IMR-90 (cell line): ENCODE results near the gene SEMG2. TPM values are rescaled to one million over a fixed set of nuclear protein-coding genes. Genes with fewer than 3 reads are reported as not detected.

Experiments used
- ATAC-seq: fragments of 200-7000 bp; cut with Tn5 transposase; 2 replicates; pipeline ENCODE4 v1.9.1; 2020; ENCODE audit warnings: low read depth, mild to moderate bottlenecking, moderate library complexity
- BruUV-seq: library from RNA; stranded (reverse); fragments of 400-500 nt; replicated peaks from 2 replicates; lab custom pipeline; 2021; lab: Mats Ljungman, UMichigan
- CTCF ChIA-PET: fragments of 300-600 bp; formaldehyde crosslinking; extraction: SDS; loops from one replicate; lab custom pipeline; 2021; ENCODE audit warnings: antibody characterized with exemption; lab: Yijun Ruan, JAX
- POLR2A ChIA-PET: fragments of 300-600 bp; sonication (Branson Sonifier 250); formaldehyde crosslinking; loops from one replicate; lab custom pipeline; 2022; ENCODE audit warnings: antibody characterized with exemption; ENCODE audit not compliant: unreplicated experiment; lab: Charles Lee
- DNase-seq: peaks from one replicate; pipeline ENCODE4 v3.0.0; 2013
- H2AFZ ChIP-seq: replicated peaks from 2 replicates; pipeline ENCODE3; 2013; ENCODE audit warnings: low read length, mild to moderate bottlenecking; ENCODE audit not compliant: poor library complexity
- H2AK5ac ChIP-seq: 2 replicates; pipeline ENCODE4 v1.6.1; 2013; ENCODE audit warnings: low read depth, low read length, inconsistent platforms
- H2AK9ac ChIP-seq: replicated peaks from 2 replicates; pipeline ENCODE3; 2013; ENCODE audit warnings: mild to moderate bottlenecking, low read depth, low read length, moderate library complexity; ENCODE audit not compliant: poor library complexity
- H2BK120ac ChIP-seq: 2 replicates; pipeline ENCODE4 v1.6.1; 2013; ENCODE audit warnings: low read depth, low read length, inconsistent platforms
- H2BK15ac ChIP-seq: 3 replicates; pipeline ENCODE4 v1.6.1; 2013; ENCODE audit warnings: low read depth, low read length, inconsistent platforms
- H2BK20ac ChIP-seq: 2 replicates; pipeline ENCODE4 v1.6.1; 2013; ENCODE audit warnings: low read depth, mild to moderate bottlenecking, inconsistent platforms, low read length, moderate library complexity
- H2BK5ac ChIP-seq: 2 replicates; pipeline ENCODE4 v1.6.1; 2013; ENCODE audit warnings: mild to moderate bottlenecking, low read depth, low read length, inconsistent platforms; ENCODE audit not compliant: poor library complexity, severe bottlenecking
- H3K14ac ChIP-seq: replicated peaks from 2 replicates; pipeline ENCODE4 v1.6.1; 2013; ENCODE audit warnings: low read depth, low read length, inconsistent platforms
- H3K18ac ChIP-seq: 2 replicates; pipeline ENCODE4 v1.6.1; 2013; ENCODE audit warnings: low read depth, low read length, control low read depth
- H3K23ac ChIP-seq: 2 replicates; pipeline ENCODE4 v1.6.1; 2013; ENCODE audit warnings: low read depth, low read length, inconsistent platforms
- H3K27ac ChIP-seq: 2 replicates; pipeline ENCODE4 v1.5.1; 2013; ENCODE audit warnings: mild to moderate bottlenecking, control low read depth, low read length; ENCODE audit not compliant: insufficient read depth
- H3K27me3 ChIP-seq: 2 replicates; pipeline ENCODE4 v1.6.1; 2013; ENCODE audit warnings: low read length; ENCODE audit not compliant: control insufficient read depth, insufficient read depth
- H3K36me3 ChIP-seq: 2 replicates; pipeline ENCODE4 v1.6.1; 2013; ENCODE audit warnings: low read length, mixed read lengths; ENCODE audit not compliant: control insufficient read depth, insufficient read depth
- H3K4ac ChIP-seq: 2 replicates; pipeline ENCODE4 v1.6.1; 2013; ENCODE audit warnings: low read depth, low read length, inconsistent platforms
- H3K4me1 ChIP-seq: 2 replicates; pipeline ENCODE4 v1.6.1; 2013; ENCODE audit warnings: low read length, mixed read lengths; ENCODE audit not compliant: control insufficient read depth, insufficient read depth
- H3K4me2 ChIP-seq: 2 replicates; pipeline ENCODE4 v1.6.1; 2013; ENCODE audit warnings: low read depth, mild to moderate bottlenecking, control low read depth, low read length, moderate library complexity
- H3K4me3 ChIP-seq: 2 replicates; pipeline ENCODE4 v1.5.1; 2013; ENCODE audit warnings: low read depth, mild to moderate bottlenecking, control low read depth, low read length, moderate library complexity; ENCODE audit not compliant: insufficient read depth
- H3K56ac ChIP-seq: 2 replicates; pipeline ENCODE4 v1.6.1; 2013; ENCODE audit warnings: low read length, inconsistent platforms; ENCODE audit not compliant: insufficient read depth; ENCODE audit errors: extremely low read depth
- H3K79me1 ChIP-seq, 2 experiments: 2 replicates each; pipeline ENCODE4 v1.6.1; 2013; ENCODE audit warnings: low read length in 2 of 2, inconsistent platforms in 1 of 2, low read depth in 1 of 2
- H3K9ac ChIP-seq: 2 replicates; pipeline ENCODE4 v1.6.1; 2013; ENCODE audit warnings: low read depth, low read length, control low read depth
- H3K9me1 ChIP-seq: 2 replicates; pipeline ENCODE4 v1.6.1; 2013; ENCODE audit warnings: low read length, inconsistent platforms; ENCODE audit not compliant: insufficient read depth
- H3K9me3 ChIP-seq: 2 replicates; pipeline ENCODE4 v1.6.1; 2013; ENCODE audit warnings: low read length; ENCODE audit not compliant: control insufficient read depth, insufficient read depth
- H4K20me1 ChIP-seq: 2 replicates; pipeline ENCODE4 v1.6.1; 2013; ENCODE audit warnings: low read length, inconsistent platforms; ENCODE audit not compliant: insufficient read depth
- H4K5ac ChIP-seq: 2 replicates; pipeline ENCODE4 v1.6.1; 2013; ENCODE audit warnings: mild to moderate bottlenecking, low read depth, low read length, control low read depth
- H4K8ac ChIP-seq, 2 experiments: 2 replicates each; pipeline ENCODE4 v1.6.1; 2013; ENCODE audit warnings: low read depth in 2 of 2, low read length in 2 of 2, control low read depth in 1 of 2, inconsistent platforms in 1 of 2
- H4K91ac ChIP-seq: 2 replicates; pipeline ENCODE4 v1.6.1; 2013; ENCODE audit warnings: low read depth, low read length, inconsistent platforms; ENCODE audit not compliant: insufficient read depth
- BHLHE40 ChIP-seq: fragments of 150-350 bp; IDR thresholded peaks from 2 replicates; pipeline ENCODE4 v1.6.1; 2016; ENCODE audit warnings: mild to moderate bottlenecking, low read depth, low read length
- CEBPB ChIP-seq: IDR thresholded peaks from 2 replicates; pipeline ENCODE4 v1.6.1; 2012; ENCODE audit warnings: low read depth, low read length, improper control_type of control experiment
- CHD1 ChIP-seq: IDR thresholded peaks from 2 replicates; pipeline ENCODE4 v1.6.1; 2012; ENCODE audit warnings: low read depth, low read length, improper control_type of control experiment
- ELK1 ChIP-seq: fragments of 150-350 bp; IDR thresholded peaks from 2 replicates; pipeline ENCODE4 v1.6.1; 2016; ENCODE audit warnings: low read depth, mild to moderate bottlenecking, low read length, moderate library complexity, borderline replicate concordance
- FOS ChIP-seq: fragments of 150-350 bp; IDR thresholded peaks from 2 replicates; pipeline ENCODE4 v1.6.1; 2016; ENCODE audit warnings: low read depth, low read length
- MAFK ChIP-seq: IDR thresholded peaks from 2 replicates; pipeline ENCODE4 v1.6.1; 2012; ENCODE audit warnings: low read depth, low read length, improper control_type of control experiment
- MAZ ChIP-seq: IDR thresholded peaks from 2 replicates; pipeline ENCODE4 v1.6.1; 2012; ENCODE audit warnings: low read depth, mild to moderate bottlenecking, low read length, improper control_type of control experiment, moderate library complexity, borderline replicate concordance
- NFE2L2 ChIP-seq: fragments of 150-350 bp; IDR thresholded peaks from 2 replicates; pipeline ENCODE4 v1.6.1; 2016; ENCODE audit warnings: low read depth, mild to moderate bottlenecking, low read length
- POLR2A ChIP-seq: IDR thresholded peaks from 2 replicates; pipeline ENCODE4 v1.6.1; 2012; ENCODE audit warnings: mild to moderate bottlenecking, low read depth, low read length
- RCOR1 ChIP-seq: IDR thresholded peaks from 2 replicates; pipeline ENCODE4 v1.6.1; 2012; ENCODE audit warnings: mild to moderate bottlenecking, low read length, improper control_type of control experiment; ENCODE audit not compliant: insufficient replicate concordance
- RFX5 ChIP-seq: IDR thresholded peaks from 2 replicates; pipeline ENCODE4 v1.8.0; 2012; ENCODE audit warnings: low read depth, mild to moderate bottlenecking, low read length, moderate library complexity
- SMC3 ChIP-seq: fragments of 150-350 bp; IDR thresholded peaks from 2 replicates; pipeline ENCODE4 v1.6.1; 2016; ENCODE audit warnings: low read depth, mild to moderate bottlenecking, antibody characterized with exemption, low read length, moderate library complexity
- USF2 ChIP-seq: fragments of 150-350 bp; IDR thresholded peaks from 2 replicates; pipeline ENCODE4 v1.6.1; 2017; ENCODE audit warnings: mild to moderate bottlenecking, antibody characterized with exemption, low read length, low read depth
- dilution Hi-C: fragments of 300-500 bp; cut with HindIII; formaldehyde crosslinking; loops from one replicate; pipeline ENCODE4 v1.14.3; 2018; ENCODE audit warnings: low sequenced_read_pairs; ENCODE audit not compliant: unreplicated experiment
- in situ Hi-C: fragments of 300-500 bp; cut with MboI; formaldehyde crosslinking; loops from 3 replicates; pipeline ENCODE4 v1.14.3; 2019; ENCODE audit warnings: low sequenced_read_pairs, inconsistent platforms, mixed read lengths
- intact Hi-C: fragments of 100-400 bp; cut with micrococcal nuclease; formaldehyde crosslinking; loops from 2 replicates; pipeline ENCODE4 v1.10.0; 2022
- polyA plus RNA-seq, 3 experiments: library from polyadenylated mRNA; depleted of rRNA; stranded (reverse); fragments of >200 nt; gene quantifications; 2 replicates each; pipeline ENCODE4 v1.2.3, GENCODE V29; 2012; ENCODE audit warnings: low replicate concordance in 1 of 3
- total RNA-seq: library from RNA; depleted of rRNA; stranded (reverse); fragments of >200 nt; gene quantifications from 2 replicates; pipeline ENCODE4 v1.2.3, GENCODE V29; 2012

Gene SEMG2
- total and polyA plus RNA-seq, 2 of the 4 experiments (the other 2 are of a cell fraction) = not detected

GRCh38 chr20:45248609-45249008, 27.4 kb downstream of the SEMG2 start:
- H2AK5ac ChIP-seq = no peak overlapping the region
- H2BK20ac ChIP-seq = no peak overlapping the region
- H3K4me3 ChIP-seq = no peak overlapping the region
- DNase-seq (no peak), ATAC-seq (no peak)
- no peak overlapping the region for H3K14ac ChIP-seq
- H3K27me3 ChIP-seq = peaks cover 17% of the 10 kb centered on the region
- POLR2A ChIA-PET = no interaction called here
- H3K56ac ChIP-seq = no peak overlapping the region
- no peaks in the 10 kb centered on the region for H3K9me3 ChIP-seq
- no peak overlapping the region for H3K27ac ChIP-seq
- H3K4me1 ChIP-seq = no peaks in the 10 kb centered on the region
- H3K4me2 ChIP-seq = no peak overlapping the region
- no peak overlapping the region for H2BK5ac ChIP-seq
- no peak overlapping the region for H3K18ac ChIP-seq
- no peak overlapping the region for H2AFZ ChIP-seq
- dilution Hi-C loops (no loop called here), intact Hi-C loops (no loop called here), in situ Hi-C loops (no loop called here)
- H2BK120ac ChIP-seq = no peak overlapping the region
- no peak overlapping the region for H4K91ac ChIP-seq
- no peaks in the 10 kb centered on the region for H3K36me3 ChIP-seq
- no peak overlapping the region for H4K5ac ChIP-seq
- no peak for TF ChIP-seq CHD1
- TF ChIP-seq RFX5 = no peak
- TF ChIP-seq USF2 = no peak
- no peak for TF ChIP-seq FOS
- TF ChIP-seq CEBPB = no peak
- TF ChIP-seq BHLHE40 = no peak
- TF ChIP-seq RCOR1 = no peak
- TF ChIP-seq ELK1 = no peak
- TF ChIP-seq NFE2L2 = no peak
- no peak for TF ChIP-seq MAFK
- TF ChIP-seq SMC3 = no peak
- no peak for TF ChIP-seq MAZ
- TF ChIP-seq POLR2A = no peak
- H2BK15ac ChIP-seq = no peak overlapping the region
- H3K79me1 ChIP-seq = no peaks in the 10 kb centered on the region
- H3K4ac ChIP-seq = no peak overlapping the region
- H3K9me1 ChIP-seq = no peaks in the 10 kb centered on the region
- H3K9ac ChIP-seq = no peak overlapping the region
- no peaks in the 10 kb centered on the region for H4K20me1 ChIP-seq
- no peak overlapping the region for H2AK9ac ChIP-seq
- no peak overlapping the region for H4K8ac ChIP-seq
- BruUV-seq = no TSS peak
- CTCF ChIA-PET = no interaction called here
- H3K23ac ChIP-seq = no peak overlapping the region
